GM19238 (cell line): Measurements from ENCODE around the gene NHERF2.

Experiments
- DNase-seq: peaks from one replicate; pipeline ENCODE4 v3.0.0; 2011; ENCODE audit warnings: low spot score; ENCODE audit not compliant: insufficient read length

Gene NHERF2

GRCh38 chr16:1990351-1991134 lies 36.2 kb upstream of the NHERF2 start:
- DNase-seq, result no peak

- DNase-seq, result peak; percentile 76
Observed at GRCh38 chr16:1991135-1991551, 35.6 kb upstream of the NHERF2 start.

- DNase-seq, result no peak
Observed at GRCh38 chr16:1991588-1991947, 35.1 kb upstream of the NHERF2 start.

GRCh38 chr16:1991948-1992703 lies 34.6 kb upstream of the NHERF2 start:
- DNase-seq, result peak; percentile 99

GRCh38 chr16:1992704-1993317 lies 33.9 kb upstream of the NHERF2 start:
- no peak for DNase-seq

- no peak for DNase-seq
Observed at GRCh38 chr16:1993731-1994131, 33.0 kb upstream of the NHERF2 start.

GRCh38 chr16:1997494-1998359 lies 29.0 kb upstream of the NHERF2 start:
- DNase-seq, result no peak

GRCh38 chr16:1998360-1998835 lies 28.3 kb upstream of the NHERF2 start:
- no peak for DNase-seq

- no peak for DNase-seq
Observed at GRCh38 chr16:1998852-1999801, 27.6 kb upstream of the NHERF2 start.

GRCh38 chr16:1999866-2000514 lies 26.7 kb upstream of the NHERF2 start:
- DNase-seq, result no peak

GRCh38 chr16:2001035-2001434 lies 25.7 kb upstream of the NHERF2 start:
- DNase-seq, result no peak

GRCh38 chr16:2001456-2002355 lies 25.0 kb upstream of the NHERF2 start:
- no peak for DNase-seq

- no peak for DNase-seq
Observed at GRCh38 chr16:2002406-2003230, 24.1 kb upstream of the NHERF2 start.

- DNase-seq, result no peak
Observed at GRCh38 chr16:2003231-2003826, 23.4 kb upstream of the NHERF2 start.

GRCh38 chr16:2003827-2004641 lies 22.7 kb upstream of the NHERF2 start:
- DNase-seq, result peak; percentile 98

GRCh38 chr16:2004795-2005517 lies 21.7 kb upstream of the NHERF2 start:
- no peak for DNase-seq
